GM23338 (cell line): ENCODE results near the gene SLC52A1.

ENCODE experiments used
- CREB1 ChIP-seq: fragments of 250-450 bp; sonication (Bioruptor Pico); IDR thresholded peaks from 2 replicates; pipeline ENCODE4 v1.5.0; 2020; ENCODE audit warnings: low read depth, mild to moderate bottlenecking, moderate library complexity
- CTCF ChIP-seq, 2 experiments: fragments of 200-600 bp in 1 of 2; sonication (generic) in 1 of 2; conservative IDR thresholded peaks; 2 replicates each; pipeline versions ENCODE4 v1.5.1 to v1.6.1; 2016 to 2017; ENCODE audit warnings: antibody characterized with exemption in 2 of 2, low read depth in 2 of 2, mild to moderate bottlenecking in 2 of 2, moderate library complexity in 1 of 2
- EZH2 ChIP-seq: fragments of 200-600 bp; sonication (generic); IDR thresholded peaks from one replicate; pipeline ENCODE4 v1.8.0; 2017; ENCODE audit warnings: antibody characterized with exemption, mild to moderate bottlenecking, low read depth; ENCODE audit not compliant: unreplicated experiment
- EZH2phosphoT487 ChIP-seq: fragments of 200-600 bp; sonication (generic); IDR thresholded peaks from one replicate; pipeline ENCODE4 v1.8.1; 2018; ENCODE audit warnings: antibody characterized with exemption; ENCODE audit not compliant: unreplicated experiment
- JUNB ChIP-seq: IDR thresholded peaks from one replicate; pipeline ENCODE4 v1.6.1; 2016; ENCODE audit warnings: antibody characterized with exemption; ENCODE audit not compliant: unreplicated experiment
- NANOG ChIP-seq: IDR thresholded peaks from 2 replicates; pipeline ENCODE4 v1.6.1; 2016; ENCODE audit warnings: antibody characterized with exemption, borderline replicate concordance
- POLR2AphosphoS5 ChIP-seq: IDR thresholded peaks from 2 replicates; pipeline ENCODE4 v1.6.1; 2016; ENCODE audit warnings: antibody characterized with exemption, low read depth
- REST ChIP-seq: IDR thresholded peaks from one replicate; pipeline ENCODE4 v1.6.1; 2018; ENCODE audit warnings: antibody characterized with exemption; ENCODE audit not compliant: unreplicated experiment
- STAT1 ChIP-seq: IDR thresholded peaks from one replicate; pipeline ENCODE4 v1.6.1; 2016; ENCODE audit warnings: antibody characterized with exemption; ENCODE audit not compliant: unreplicated experiment
- ZNF114 ChIP-seq: fragments of 250-450 bp; sonication (Bioruptor Pico); IDR thresholded peaks from 2 replicates; pipeline ENCODE4 v1.5.0; 2020; ENCODE audit warnings: mild to moderate bottlenecking, moderate library complexity

- TF ChIP-seq CTCF (conservative IDR thresholded peaks at IDR 0.05; ENCODE audit: low read depth in 2 of 2) (no peak), CREB1 (CRISPR knock-in tag) (no peak), EZH2phosphoT487 (no peak), POLR2AphosphoS5 (no peak), JUNB (no peak), NANOG (no peak), REST (no peak), EZH2 (no peak), STAT1 (no peak), ZNF114 (no peak)
These were observed 10.3 kb upstream of the SLC52A1 start for GRCh38 chr17:5045496-5045895.
